OCI-LY1 (cell line): ENCODE results near the gene CARS2.
"Not testable (repeated sequence)": the region's sequence is repeated elsewhere in the genome, so short reads cannot be mapped to it uniquely, and the experiment has no call there.

Source experiments
- H2AFZ ChIP-seq: fragments of 200-600 bp; sonication (generic), shearing (Covaris generic); 2 replicates; pipeline ENCODE4 v1.6.0; 2014; ENCODE audit warnings: antibody characterized with exemption, mild to moderate bottlenecking, low read length
- H3F3A ChIP-seq: fragments of 200-600 bp; sonication (generic), shearing (Covaris generic); 2 replicates; pipeline ENCODE4 v1.6.0; 2014; ENCODE audit warnings: mild to moderate bottlenecking, antibody characterized with exemption, low read length, moderate library complexity; ENCODE audit not compliant: insufficient read depth
- H3K27ac ChIP-seq: fragments of 200-600 bp; sonication (generic); 2 replicates; pipeline ENCODE4 v1.5.1; 2014; ENCODE audit warnings: low read length, mixed run types, mild to moderate bottlenecking, low read depth; ENCODE audit not compliant: poor library complexity, severe bottlenecking
- H3K27me3 ChIP-seq: fragments of 200-600 bp; sonication (generic); 2 replicates; pipeline ENCODE4 v1.6.0; 2014; ENCODE audit warnings: antibody characterized with exemption, mild to moderate bottlenecking, low read length, moderate library complexity; ENCODE audit not compliant: insufficient read depth
- H3K36me3 ChIP-seq: fragments of 200-600 bp; sonication (generic); 2 replicates; pipeline ENCODE4 v1.6.1; 2014; ENCODE audit warnings: mild to moderate bottlenecking, antibody characterized with exemption, low read length, moderate library complexity, mixed read lengths; ENCODE audit not compliant: insufficient read depth
- H3K4me1 ChIP-seq: fragments of 200-600 bp; sonication (generic); 2 replicates; pipeline ENCODE4 v1.5.1; 2014; ENCODE audit warnings: mild to moderate bottlenecking, low read length, moderate library complexity; ENCODE audit not compliant: insufficient read depth, severe bottlenecking
- H3K4me2 ChIP-seq: fragments of 200-600 bp; sonication (generic), shearing (Covaris generic); 2 replicates; pipeline ENCODE4 v1.6.1; 2014; ENCODE audit warnings: low read length
- H3K4me3 ChIP-seq: fragments of 200-600 bp; sonication (generic); 2 replicates; pipeline ENCODE4 v1.5.1; 2014; ENCODE audit warnings: low read length, low read depth, mild to moderate bottlenecking, mixed read lengths; ENCODE audit not compliant: poor library complexity, severe bottlenecking
- H3K79me2 ChIP-seq: fragments of 200-600 bp; shearing (Covaris generic); 2 replicates; pipeline ENCODE4 v1.6.1; 2016; ENCODE audit warnings: mixed run types, low read length, mixed read lengths; ENCODE audit not compliant: insufficient read depth
- H3K9ac ChIP-seq: fragments of 200-600 bp; sonication (generic), shearing (Covaris generic); 2 replicates; pipeline ENCODE4 v1.6.1; 2014; ENCODE audit warnings: mild to moderate bottlenecking, low read length, mixed read lengths
- H3K9me2 ChIP-seq: fragments of 200-600 bp; sonication (generic), shearing (Covaris generic); 2 replicates; pipeline ENCODE4 v1.6.1; 2014; ENCODE audit warnings: low read depth, mild to moderate bottlenecking, low read length, mixed read lengths
- H3K9me3 ChIP-seq: fragments of 200-600 bp; shearing (Covaris generic); 2 replicates; pipeline ENCODE4 v1.6.1; 2014; ENCODE audit warnings: low read length, mixed read lengths
- H4K20me1 ChIP-seq: fragments of 200-600 bp; sonication (generic), shearing (Covaris generic); 2 replicates; pipeline ENCODE4 v1.6.0; 2016; ENCODE audit warnings: mild to moderate bottlenecking, low read length; ENCODE audit not compliant: insufficient read depth
- CTCF ChIP-seq: fragments of 200-600 bp; sonication (generic), shearing (Covaris generic); IDR thresholded peaks from 2 replicates; pipeline ENCODE4 v1.5.1; 2017; ENCODE audit warnings: mild to moderate bottlenecking, antibody characterized with exemption, low read length, moderate library complexity, mixed read lengths
- EZH2 ChIP-seq: fragments of 200-600 bp; sonication (generic), shearing (Covaris generic); IDR thresholded peaks from 2 replicates; pipeline ENCODE4 v1.8.0; 2017; ENCODE audit warnings: borderline replicate concordance, mixed run types, mild to moderate bottlenecking, antibody characterized with exemption, low read length, moderate library complexity, mixed read lengths

CARS2 gene

GRCh38 chr13:110677731-110678545, 28.0 kb downstream of the CARS2 start:
- Histone ChIP-seq H3K4me2 (no peak overlapping the region), H3K36me3 (peaks cover 36% of the 10 kb centered on the region)
- TF ChIP-seq EZH2, result no peak
- no peak for TF ChIP-seq CTCF

GRCh38 chr13:110676595-110677587, 29.0 kb downstream of the CARS2 start:
- H3K4me1 ChIP-seq, result peaks cover 28% of the 10 kb centered on the region
- TF ChIP-seq EZH2, result no peak
- no peak for TF ChIP-seq CTCF
- H3K4me2 ChIP-seq, result peak overlapping the region; percentile 59
- peak overlapping the region; percentile 96 for H3K27ac ChIP-seq
- H3K9me2 ChIP-seq, result no peaks in the 10 kb centered on the region
- H3K36me3 ChIP-seq, result peaks cover 26% of the 10 kb centered on the region
- H3K79me2 ChIP-seq, result no peaks in the 10 kb centered on the region
- H3K9me3 ChIP-seq, result no peaks in the 10 kb centered on the region
- H3F3A ChIP-seq, result no peaks in the 10 kb centered on the region
- peak overlapping the region; percentile 51; the same call in 1 of the 2 replicates for H3K9ac ChIP-seq
- H3K27me3 ChIP-seq, result no peaks in the 10 kb centered on the region
- peak overlapping the region; percentile 34 for H3K4me3 ChIP-seq
- no peaks in the 10 kb centered on the region for H4K20me1 ChIP-seq
- H2AFZ ChIP-seq, result no peak overlapping the region

More at GRCh38 chr13:110677731-110678545, 28.0 kb downstream of the CARS2 start:
- Histone ChIP-seq H3K9me3 (no peaks in the 10 kb centered on the region), H3K4me3 (no peak overlapping the region), H2AFZ (no peak overlapping the region), H3K9me2 (no peaks in the 10 kb centered on the region), H3K27ac (peak overlapping the region; percentile 96), H3K27me3 (no peaks in the 10 kb centered on the region), H3K4me1 (peaks cover 28% of the 10 kb centered on the region), H3F3A (no peaks in the 10 kb centered on the region), H4K20me1 (no peaks in the 10 kb centered on the region), H3K79me2 (no peaks in the 10 kb centered on the region), H3K9ac (no peak overlapping the region)

GRCh38 chr13:110669814-110670213, 36.1 kb downstream of the CARS2 start:
- not testable (repeated sequence) for H3F3A ChIP-seq, H3K9ac ChIP-seq, H2AFZ ChIP-seq, H3K9me2 ChIP-seq, H3K27ac ChIP-seq, H3K4me2 ChIP-seq, H3K27me3 ChIP-seq, H3K79me2 ChIP-seq, H3K9me3 ChIP-seq, H3K4me3 ChIP-seq, H4K20me1 ChIP-seq
- peaks cover 63% of the 10 kb centered on the region for H3K36me3 ChIP-seq
- H3K4me1 ChIP-seq, result peaks cover 20% of the 10 kb centered on the region
